ENCODE data around the gene PPP1R27. TPM values are rescaled to one million over a fixed set of nuclear protein-coding genes. Genes with fewer than 3 reads are reported as not detected.

PPP1R27 gene
- total and polyA plus RNA-seq, 9 of the 15 experiments (the other 6 are each of a cell fraction or from before 2014, with no cell fraction given) = 0.29 to 6.9 (median 1.5) TPM; not detected in 2

DNA sequence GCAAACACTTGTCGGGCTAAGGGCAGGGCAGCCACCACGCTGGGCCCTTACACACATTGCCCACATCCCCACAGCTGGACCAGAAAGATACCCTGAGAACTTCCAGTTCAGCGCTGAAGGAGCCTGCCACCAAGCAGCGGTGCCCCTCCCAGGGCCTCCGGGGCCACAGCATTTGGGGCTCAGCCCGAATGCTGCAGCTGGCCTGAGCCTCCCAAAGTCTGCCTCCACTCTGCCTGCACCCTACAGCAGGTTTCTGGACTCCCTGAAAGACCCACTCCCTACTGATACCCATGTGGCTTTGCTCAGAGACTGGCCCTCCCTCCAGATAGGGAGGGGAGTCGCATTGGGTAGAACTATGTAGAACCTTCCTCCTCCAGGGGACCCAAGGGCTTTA is 3.3 kb downstream of the PPP1R27 start (continued):
- TF ChIP-seq POLR2G (IDR thresholded peaks at IDR 0.05; ENCODE audit: low read depth, low read length) = peak; percentile 41; the same call in 1 of the 2 replicates
- no peak for TF ChIP-seq ESRRB (CRISPR knock-in tag; IDR thresholded peaks at IDR 0.05; ENCODE audit: borderline replicate concordance)
- no peak for TF ChIP-seq CREM (IDR thresholded peaks at IDR 0.05; ENCODE audit: low read depth)
- TF ChIP-seq, protein P1, sequence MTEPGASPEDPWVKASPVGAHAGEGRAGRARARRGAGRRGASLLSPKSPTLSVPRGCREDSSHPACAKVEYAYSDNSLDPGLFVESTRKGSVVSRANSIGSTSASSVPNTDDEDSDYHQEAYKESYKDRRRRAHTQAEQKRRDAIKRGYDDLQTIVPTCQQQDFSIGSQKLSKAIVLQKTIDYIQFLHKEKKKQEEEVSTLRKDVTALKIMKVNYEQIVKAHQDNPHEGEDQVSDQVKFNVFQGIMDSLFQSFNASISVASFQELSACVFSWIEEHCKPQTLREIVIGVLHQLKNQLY (CRISPR knock-in tag; conservative IDR thresholded peaks at IDR 0.05) = no peak
- no peak for TF ChIP-seq ZNF764 (CRISPR knock-in tag; IDR thresholded peaks at IDR 0.05; ENCODE audit: low read depth)
- no peak for TF ChIP-seq GTF2E2 (tag; IDR thresholded peaks at IDR 0.05)
- no peak for TF ChIP-seq U2AF1 (optimal IDR thresholded peaks at IDR 0.05; ENCODE audit: low read depth, low read length)
- TF ChIP-seq, protein P2, sequence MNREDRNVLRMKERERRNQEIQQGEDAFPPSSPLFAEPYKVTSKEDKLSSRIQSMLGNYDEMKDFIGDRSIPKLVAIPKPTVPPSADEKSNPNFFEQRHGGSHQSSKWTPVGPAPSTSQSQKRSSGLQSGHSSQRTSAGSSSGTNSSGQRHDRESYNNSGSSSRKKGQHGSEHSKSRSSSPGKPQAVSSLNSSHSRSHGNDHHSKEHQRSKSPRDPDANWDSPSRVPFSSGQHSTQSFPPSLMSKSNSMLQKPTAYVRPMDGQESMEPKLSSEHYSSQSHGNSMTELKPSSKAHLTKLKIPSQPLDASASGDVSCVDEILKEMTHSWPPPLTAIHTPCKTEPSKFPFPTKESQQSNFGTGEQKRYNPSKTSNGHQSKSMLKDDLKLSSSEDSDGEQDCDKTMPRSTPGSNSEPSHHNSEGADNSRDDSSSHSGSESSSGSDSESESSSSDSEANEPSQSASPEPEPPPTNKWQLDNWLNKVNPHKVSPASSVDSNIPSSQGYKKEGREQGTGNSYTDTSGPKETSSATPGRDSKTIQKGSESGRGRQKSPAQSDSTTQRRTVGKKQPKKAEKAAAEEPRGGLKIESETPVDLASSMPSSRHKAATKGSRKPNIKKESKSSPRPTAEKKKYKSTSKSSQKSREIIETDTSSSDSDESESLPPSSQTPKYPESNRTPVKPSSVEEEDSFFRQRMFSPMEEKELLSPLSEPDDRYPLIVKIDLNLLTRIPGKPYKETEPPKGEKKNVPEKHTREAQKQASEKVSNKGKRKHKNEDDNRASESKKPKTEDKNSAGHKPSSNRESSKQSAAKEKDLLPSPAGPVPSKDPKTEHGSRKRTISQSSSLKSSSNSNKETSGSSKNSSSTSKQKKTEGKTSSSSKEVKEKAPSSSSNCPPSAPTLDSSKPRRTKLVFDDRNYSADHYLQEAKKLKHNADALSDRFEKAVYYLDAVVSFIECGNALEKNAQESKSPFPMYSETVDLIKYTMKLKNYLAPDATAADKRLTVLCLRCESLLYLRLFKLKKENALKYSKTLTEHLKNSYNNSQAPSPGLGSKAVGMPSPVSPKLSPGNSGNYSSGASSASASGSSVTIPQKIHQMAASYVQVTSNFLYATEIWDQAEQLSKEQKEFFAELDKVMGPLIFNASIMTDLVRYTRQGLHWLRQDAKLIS (CRISPR knock-in tag; IDR thresholded peaks at IDR 0.05) = no peak
- TF ChIP-seq DMBX1 (CRISPR knock-in tag; IDR thresholded peaks at IDR 0.05; ENCODE audit: borderline replicate concordance) = 0 out of 2 replicates have a peak, but pooled peaks have one; percentile 18
- no peak for TF ChIP-seq ZC3H4 (CRISPR knock-in tag; IDR thresholded peaks at IDR 0.05; ENCODE audit: borderline replicate concordance)
- TF ChIP-seq ZNF165 (CRISPR knock-in tag; IDR thresholded peaks at IDR 0.05; ENCODE audit: borderline replicate concordance) = no peak
- TF ChIP-seq GATA2 (CRISPR knock-in tag; IDR thresholded peaks at IDR 0.05) = no peak
- no peak for TF ChIP-seq FOXA3 (CRISPR knock-in tag; conservative IDR thresholded peaks at IDR 0.05 in 1 of 2, IDR thresholded peaks at IDR 0.05 in 1 of 2)
- TF ChIP-seq PRPF4 (IDR thresholded peaks at IDR 0.05; ENCODE audit: insufficient read depth, low read depth, low read length, poor library complexity, severe bottlenecking) = no peak
- TF ChIP-seq, protein P3, sequence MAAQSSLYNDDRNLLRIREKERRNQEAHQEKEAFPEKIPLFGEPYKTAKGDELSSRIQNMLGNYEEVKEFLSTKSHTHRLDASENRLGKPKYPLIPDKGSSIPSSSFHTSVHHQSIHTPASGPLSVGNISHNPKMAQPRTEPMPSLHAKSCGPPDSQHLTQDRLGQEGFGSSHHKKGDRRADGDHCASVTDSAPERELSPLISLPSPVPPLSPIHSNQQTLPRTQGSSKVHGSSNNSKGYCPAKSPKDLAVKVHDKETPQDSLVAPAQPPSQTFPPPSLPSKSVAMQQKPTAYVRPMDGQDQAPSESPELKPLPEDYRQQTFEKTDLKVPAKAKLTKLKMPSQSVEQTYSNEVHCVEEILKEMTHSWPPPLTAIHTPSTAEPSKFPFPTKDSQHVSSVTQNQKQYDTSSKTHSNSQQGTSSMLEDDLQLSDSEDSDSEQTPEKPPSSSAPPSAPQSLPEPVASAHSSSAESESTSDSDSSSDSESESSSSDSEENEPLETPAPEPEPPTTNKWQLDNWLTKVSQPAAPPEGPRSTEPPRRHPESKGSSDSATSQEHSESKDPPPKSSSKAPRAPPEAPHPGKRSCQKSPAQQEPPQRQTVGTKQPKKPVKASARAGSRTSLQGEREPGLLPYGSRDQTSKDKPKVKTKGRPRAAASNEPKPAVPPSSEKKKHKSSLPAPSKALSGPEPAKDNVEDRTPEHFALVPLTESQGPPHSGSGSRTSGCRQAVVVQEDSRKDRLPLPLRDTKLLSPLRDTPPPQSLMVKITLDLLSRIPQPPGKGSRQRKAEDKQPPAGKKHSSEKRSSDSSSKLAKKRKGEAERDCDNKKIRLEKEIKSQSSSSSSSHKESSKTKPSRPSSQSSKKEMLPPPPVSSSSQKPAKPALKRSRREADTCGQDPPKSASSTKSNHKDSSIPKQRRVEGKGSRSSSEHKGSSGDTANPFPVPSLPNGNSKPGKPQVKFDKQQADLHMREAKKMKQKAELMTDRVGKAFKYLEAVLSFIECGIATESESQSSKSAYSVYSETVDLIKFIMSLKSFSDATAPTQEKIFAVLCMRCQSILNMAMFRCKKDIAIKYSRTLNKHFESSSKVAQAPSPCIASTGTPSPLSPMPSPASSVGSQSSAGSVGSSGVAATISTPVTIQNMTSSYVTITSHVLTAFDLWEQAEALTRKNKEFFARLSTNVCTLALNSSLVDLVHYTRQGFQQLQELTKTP (IDR thresholded peaks at IDR 0.05; ENCODE audit: low read depth in 1 of 2, partially characterized antibody in 2 of 2) = no peak
- TF ChIP-seq, protein P4, sequence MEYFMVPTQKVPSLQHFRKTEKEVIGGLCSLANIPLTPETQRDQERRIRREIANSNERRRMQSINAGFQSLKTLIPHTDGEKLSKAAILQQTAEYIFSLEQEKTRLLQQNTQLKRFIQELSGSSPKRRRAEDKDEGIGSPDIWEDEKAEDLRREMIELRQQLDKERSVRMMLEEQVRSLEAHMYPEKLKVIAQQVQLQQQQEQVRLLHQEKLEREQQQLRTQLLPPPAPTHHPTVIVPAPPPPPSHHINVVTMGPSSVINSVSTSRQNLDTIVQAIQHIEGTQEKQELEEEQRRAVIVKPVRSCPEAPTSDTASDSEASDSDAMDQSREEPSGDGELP (CRISPR knock-in tag; IDR thresholded peaks at IDR 0.05; ENCODE audit: borderline replicate concordance) = 0 out of 2 replicates have a peak, but pooled peaks have one; percentile 10
- TF ChIP-seq RHOXF2B (CRISPR knock-in tag; conservative IDR thresholded peaks at IDR 0.05) = no peak
